ENCODE data around the gene WWOX. TPM values are rescaled to one million over a fixed set of nuclear protein-coding genes. Genes with fewer than 3 reads are reported as not detected.
A peak's percentile ranks its signal among the peaks of the same experiment; 100 is the strongest.

Gene WWOX
- total and polyA plus RNA-seq, 2 of the 13 experiments (the other 11 are each of a cell fraction or from before 2014, with no cell fraction given): 9.1 to 37.4 TPM

- TF ChIP-seq HNF1A (IDR thresholded peaks at IDR 0.05; ENCODE audit: low read depth) (no peak; the same call in 1 of the 2 replicates), HNF1A (CRISPR knock-in tag; IDR thresholded peaks at IDR 0.05; ENCODE audit: borderline replicate concordance) (no peak), HOXD1 (CRISPR knock-in tag; IDR thresholded peaks at IDR 0.05) (no peak), NFKBIZ (CRISPR knock-in tag; IDR thresholded peaks at IDR 0.05) (no peak), CERS6 (CRISPR knock-in tag; IDR thresholded peaks at IDR 0.05) (no peak), SIX1 (CRISPR knock-in tag; IDR thresholded peaks at IDR 0.05; ENCODE audit: borderline replicate concordance) (no peak), ZNF800 (CRISPR knock-in tag; IDR thresholded peaks at IDR 0.05) (0 out of 2 replicates have a peak, but pooled peaks have one; percentile 7), NFYC (CRISPR knock-in tag; IDR thresholded peaks at IDR 0.05) (no peak), ATAD3A (CRISPR knock-in tag; IDR thresholded peaks at IDR 0.05) (no peak), ZNF644 (CRISPR knock-in tag; IDR thresholded peaks at IDR 0.05; ENCODE audit: low read depth) (no peak), CCDC6 (CRISPR knock-in tag; IDR thresholded peaks at IDR 0.05) (no peak), CAMTA2 (CRISPR knock-in tag; IDR thresholded peaks at IDR 0.05; ENCODE audit: borderline replicate concordance) (no peak), LRRFIP1 (CRISPR knock-in tag; conservative IDR thresholded peaks at IDR 0.05) (no peak), MBNL3 (CRISPR knock-in tag; conservative IDR thresholded peaks at IDR 0.05) (no peak), ZNF441 (CRISPR knock-in tag; IDR thresholded peaks at IDR 0.05; ENCODE audit: borderline replicate concordance) (no peak), LCORL (IDR thresholded peaks at IDR 0.05) (no peak), LCORL (CRISPR knock-in tag; IDR thresholded peaks at IDR 0.05) (no peak), CEBPG (CRISPR knock-in tag; IDR thresholded peaks at IDR 0.05) (no peak), ZNF704 (CRISPR knock-in tag; IDR thresholded peaks at IDR 0.05; ENCODE audit: borderline replicate concordance) (no peak), ZNF264 (CRISPR knock-in tag; IDR thresholded peaks at IDR 0.05) (no peak), ZBTB42 (CRISPR knock-in tag; IDR thresholded peaks at IDR 0.05) (no peak), SIX4 (CRISPR knock-in tag; IDR thresholded peaks at IDR 0.05) (no peak), ZNF30 (CRISPR knock-in tag; IDR thresholded peaks at IDR 0.05) (no peak)
Measured at GRCh38 chr16:78485917-78486257, 386.4 kb downstream of the WWOX start (continued).
